Activated T-helper 2 cell treated with anti-CD3 and anti-CD28 coated beads, Interferon-gamma antibody, Interleukin-2, Interleukin-4, amounts not matched to agents 10 μg/mL and 5 μg/mL and 100 μg/mL, durations not matched to agents 14 hours and 24 hours and 36 hours (primary cell): ENCODE results near the gene EPB41L4B. TPM values are rescaled to one million over a fixed set of nuclear protein-coding genes. Genes with fewer than 3 reads are reported as not detected.
A peak's percentile ranks its signal among the peaks of the same experiment; 100 is the strongest.

ENCODE experiments used
- DNase-seq: peaks from one replicate; pipeline ENCODE4 v3.0.0; 2021; ENCODE audit warnings: low spot score
- H3K27ac Mint-ChIP-seq: one replicate; pipeline ENCODE4 v1.8.0; 2021; ENCODE audit warnings: mixed read lengths
- H3K27me3 Mint-ChIP-seq: one replicate; pipeline ENCODE4 v1.8.0; 2021; ENCODE audit warnings: low read depth, mixed read lengths
- H3K36me3 Mint-ChIP-seq: one replicate; pipeline ENCODE4 v1.8.0; 2021; ENCODE audit warnings: low read depth, mixed read lengths
- H3K4me1 Mint-ChIP-seq: one replicate; pipeline ENCODE4 v1.8.0; 2021; ENCODE audit warnings: low read depth, mixed read lengths
- H3K4me3 Mint-ChIP-seq: one replicate; pipeline ENCODE4 v1.8.0; 2021; ENCODE audit warnings: low read depth, mild to moderate bottlenecking, moderate library complexity, mixed read lengths
- H3K9me3 Mint-ChIP-seq: one replicate; pipeline ENCODE4 v1.8.0; 2021; ENCODE audit warnings: mixed read lengths
- intact Hi-C: fragments of 100-400 bp; cut with micrococcal nuclease; formaldehyde crosslinking; loops from one replicate; pipeline ENCODE4 v1.15.1; 2023
- total RNA-seq: library from RNA; stranded (reverse); gene quantifications from 2 replicates; pipeline ENCODE4 v1.2.3, GENCODE V29; 2022

EPB41L4B gene
- total RNA-seq, 1 donor from 2014 or later: 1.6 TPM

- H3K9me3 Mint-ChIP-seq: no peaks in the 10 kb centered on the region
- intact Hi-C loops: no loop called here
- H3K4me1 Mint-ChIP-seq: no peaks in the 10 kb centered on the region
Observed at GRCh38 chr9:109253241-109253636, 67.6 kb downstream of the EPB41L4B start.

DNA sequence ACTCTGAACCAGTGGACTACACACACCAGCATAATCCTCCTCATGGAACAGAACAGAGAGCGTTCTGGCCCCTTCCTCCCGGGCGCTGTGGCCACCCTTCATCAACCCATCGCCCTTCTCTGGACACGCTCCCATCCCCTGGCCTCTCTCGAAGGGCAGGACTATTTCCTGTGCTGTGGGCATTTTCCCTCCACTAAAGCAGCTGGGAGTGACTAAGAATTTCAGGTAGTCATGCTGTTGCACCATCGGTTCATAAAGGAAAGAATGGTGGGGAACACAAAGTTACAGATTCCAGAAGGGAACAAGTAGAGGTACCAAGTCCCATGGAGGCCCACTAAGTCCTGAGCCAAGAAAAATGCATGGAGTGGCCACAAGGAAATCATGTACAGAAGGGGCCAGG lies 68.6 kb downstream of the EPB41L4B start:
- Mint-ChIP-seq H3K4me3 (no peak overlapping the region), H3K27me3 (peaks cover 5% of the 10 kb centered on the region), H3K9me3 (no peaks in the 10 kb centered on the region), H3K4me1 (no peaks in the 10 kb centered on the region), H3K27ac (no peak overlapping the region), H3K36me3 (no peaks in the 10 kb centered on the region)
- no peak for DNase-seq
- intact Hi-C loops: no loop called here

More at GRCh38 chr9:109253241-109253636, 67.6 kb downstream of the EPB41L4B start:
- DNase-seq: no peak
- no peak overlapping the region for H3K27ac Mint-ChIP-seq
- H3K27me3 Mint-ChIP-seq: peaks cover 9% of the 10 kb centered on the region
- H3K36me3 Mint-ChIP-seq: no peaks in the 10 kb centered on the region
- H3K4me3 Mint-ChIP-seq: no peak overlapping the region

DNA sequence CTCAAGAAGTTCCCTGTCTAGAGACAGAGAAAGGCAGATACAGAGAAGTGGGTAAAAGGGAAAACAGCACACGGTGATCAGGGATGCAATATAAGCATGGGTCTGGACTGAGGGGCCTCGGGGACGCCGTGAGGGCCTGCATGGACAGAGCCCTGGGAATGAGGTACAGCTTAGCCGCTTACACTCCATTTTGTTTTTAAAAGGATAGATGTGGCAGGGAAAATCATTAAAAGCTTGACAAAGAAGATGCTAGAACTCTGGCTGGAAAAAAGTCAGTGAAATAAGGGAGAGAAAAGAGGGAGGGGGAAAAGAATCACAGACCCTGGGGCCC lies 69.1 kb downstream of the EPB41L4B start:
- Mint-ChIP-seq H3K27ac (no peak overlapping the region), H3K4me1 (no peaks in the 10 kb centered on the region), H3K4me3 (no peak overlapping the region), H3K36me3 (no peaks in the 10 kb centered on the region), H3K9me3 (no peaks in the 10 kb centered on the region), H3K27me3 (peaks cover under 1% of the 10 kb centered on the region)
- intact Hi-C loops: no loop called here
- no peak for DNase-seq

GRCh38 chr9:109251080-109251775 lies 69.6 kb downstream of the EPB41L4B start:
- no peaks in the 10 kb centered on the region for H3K4me1 Mint-ChIP-seq
- no peaks in the 10 kb centered on the region for H3K36me3 Mint-ChIP-seq
- H3K4me3 Mint-ChIP-seq: no peak overlapping the region
- no peak overlapping the region for H3K27ac Mint-ChIP-seq
- H3K9me3 Mint-ChIP-seq: no peaks in the 10 kb centered on the region
- no peak for DNase-seq
- intact Hi-C loops: no loop called here
- H3K27me3 Mint-ChIP-seq: no peaks in the 10 kb centered on the region

DNA sequence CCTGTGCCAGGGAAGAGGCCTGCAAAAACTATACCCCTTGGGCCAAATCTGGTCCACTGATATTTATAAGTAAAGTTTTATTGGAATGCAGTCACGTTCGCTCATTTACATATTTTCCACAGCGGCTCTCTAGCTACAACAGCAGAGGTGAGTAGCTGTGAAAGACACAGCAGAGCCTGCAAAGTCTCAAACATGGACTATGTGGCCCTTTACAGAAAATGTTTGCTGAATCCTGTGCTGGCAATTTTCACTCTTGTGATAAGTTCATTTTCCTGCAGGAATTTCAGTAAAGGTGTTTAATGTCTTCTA lies 70.1 kb downstream of the EPB41L4B start:
- no peak for DNase-seq
- no peaks in the 10 kb centered on the region for H3K4me1 Mint-ChIP-seq
- no peaks in the 10 kb centered on the region for H3K9me3 Mint-ChIP-seq
- intact Hi-C loops: no loop called here
- no peak overlapping the region for H3K4me3 Mint-ChIP-seq
- H3K27ac Mint-ChIP-seq: no peak overlapping the region
- H3K27me3 Mint-ChIP-seq: no peaks in the 10 kb centered on the region
- H3K36me3 Mint-ChIP-seq: no peaks in the 10 kb centered on the region

GRCh38 chr9:109250311-109250741 lies 70.5 kb downstream of the EPB41L4B start:
- intact Hi-C loops: no loop called here
- Mint-ChIP-seq H3K36me3 (no peaks in the 10 kb centered on the region), H3K4me1 (no peaks in the 10 kb centered on the region), H3K9me3 (no peaks in the 10 kb centered on the region), H3K27ac (no peak overlapping the region), H3K4me3 (no peak overlapping the region), H3K27me3 (no peaks in the 10 kb centered on the region)
- no peak for DNase-seq

DNA sequence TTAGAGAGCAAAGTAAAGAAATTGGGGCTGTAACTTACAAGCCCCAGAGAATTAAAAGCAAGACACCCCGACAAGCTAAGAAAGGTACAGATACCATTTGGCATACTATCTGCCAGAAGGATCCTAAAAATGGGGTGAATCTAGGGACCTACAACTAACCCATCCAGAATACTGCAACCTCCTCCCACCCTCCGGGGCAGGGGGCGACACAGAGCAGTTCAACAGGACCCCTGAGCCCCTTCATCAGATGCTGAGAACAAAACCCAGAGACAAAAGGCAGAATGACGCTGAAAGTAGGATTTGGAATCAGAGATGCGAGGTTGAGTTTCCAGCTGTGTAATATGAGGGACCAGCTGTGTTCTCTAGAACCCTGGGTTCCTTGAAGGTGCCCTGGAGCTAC lies 71.2 kb downstream of the EPB41L4B start:
- H3K27me3 Mint-ChIP-seq: no peaks in the 10 kb centered on the region
- no peak for DNase-seq
- no peak overlapping the region for H3K4me3 Mint-ChIP-seq
- no peaks in the 10 kb centered on the region for H3K4me1 Mint-ChIP-seq
- H3K27ac Mint-ChIP-seq: no peak overlapping the region
- no peaks in the 10 kb centered on the region for H3K36me3 Mint-ChIP-seq
- intact Hi-C loops: no loop called here
- no peaks in the 10 kb centered on the region for H3K9me3 Mint-ChIP-seq

DNA sequence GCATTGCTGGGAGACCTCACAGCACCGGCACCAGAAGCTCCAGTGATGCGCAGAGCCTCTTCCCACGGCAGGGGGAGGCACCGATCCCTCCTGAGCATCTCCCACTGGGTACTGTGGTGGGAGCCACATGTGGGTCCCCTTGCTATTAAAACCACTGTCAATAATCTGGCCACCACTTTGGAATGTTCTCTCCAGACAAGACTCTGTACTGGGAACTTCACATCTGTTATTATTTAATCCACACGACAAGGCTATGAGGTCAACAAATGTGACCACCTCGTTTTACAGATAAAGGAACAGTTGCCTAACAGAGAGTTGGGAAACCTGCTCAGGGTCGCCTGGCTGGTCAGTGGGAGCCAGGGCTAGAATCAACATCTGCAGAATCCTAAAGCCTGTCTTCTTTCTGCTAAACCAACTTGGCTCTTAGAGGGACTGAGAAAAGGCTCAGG lies 72.7 kb downstream of the EPB41L4B start:
- no peak for DNase-seq
- no peak overlapping the region for H3K4me3 Mint-ChIP-seq
- H3K27me3 Mint-ChIP-seq: peaks cover 10% of the 10 kb centered on the region
- no peaks in the 10 kb centered on the region for H3K4me1 Mint-ChIP-seq
- H3K9me3 Mint-ChIP-seq: no peaks in the 10 kb centered on the region
- no peaks in the 10 kb centered on the region for H3K36me3 Mint-ChIP-seq
- intact Hi-C loops: no loop called here
- H3K27ac Mint-ChIP-seq: no peak overlapping the region

GRCh38 chr9:109247228-109247627 lies 73.6 kb downstream of the EPB41L4B start:
- Mint-ChIP-seq H3K4me3 (no peak overlapping the region), H3K27me3 (peaks cover 12% of the 10 kb centered on the region), H3K36me3 (no peaks in the 10 kb centered on the region), H3K9me3 (no peaks in the 10 kb centered on the region), H3K27ac (no peak overlapping the region), H3K4me1 (no peaks in the 10 kb centered on the region)
- intact Hi-C loops: no loop called here
- DNase-seq: no peak

GRCh38 chr9:109246533-109246932 lies 74.3 kb downstream of the EPB41L4B start:
- Mint-ChIP-seq H3K4me3 (no peak overlapping the region), H3K27ac (no peak overlapping the region), H3K27me3 (peaks cover 13% of the 10 kb centered on the region), H3K4me1 (no peaks in the 10 kb centered on the region), H3K36me3 (no peaks in the 10 kb centered on the region), H3K9me3 (no peaks in the 10 kb centered on the region)
- intact Hi-C loops: no loop called here
- DNase-seq: no peak

DNA sequence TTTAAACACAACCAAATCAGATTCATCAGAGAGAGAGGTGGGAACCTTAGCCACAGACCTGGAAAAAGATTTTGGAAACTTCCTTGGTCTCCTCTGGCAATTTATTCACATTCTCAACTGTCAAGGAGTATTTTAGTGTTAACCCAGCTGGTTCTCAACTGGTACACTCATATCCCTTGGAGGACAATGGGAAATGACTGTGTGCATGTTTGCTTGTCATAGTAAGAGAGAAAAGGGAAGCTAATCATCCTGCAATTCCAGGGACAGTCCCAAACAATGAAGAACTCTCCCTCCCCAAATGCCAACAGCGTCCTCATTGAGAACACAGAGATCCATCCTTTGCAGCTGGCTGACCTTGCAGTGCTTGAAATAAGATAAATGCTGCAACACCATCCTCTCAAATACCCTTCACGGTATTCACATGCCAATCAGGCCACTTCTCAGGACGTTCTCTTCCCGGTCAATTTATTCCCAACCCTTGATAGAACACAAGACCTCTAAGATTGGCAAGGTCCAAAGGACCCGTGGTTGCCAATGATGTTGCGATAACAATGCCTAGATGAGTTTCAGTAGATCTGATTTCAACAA lies 75.5 kb downstream of the EPB41L4B start:
- H3K27me3 Mint-ChIP-seq: peaks cover 17% of the 10 kb centered on the region
- intact Hi-C loops: loop anchor here (2.0 kb wide), 1 partner anchor 167 kb away; no protein-coding TSS in a partner anchor

DNA sequence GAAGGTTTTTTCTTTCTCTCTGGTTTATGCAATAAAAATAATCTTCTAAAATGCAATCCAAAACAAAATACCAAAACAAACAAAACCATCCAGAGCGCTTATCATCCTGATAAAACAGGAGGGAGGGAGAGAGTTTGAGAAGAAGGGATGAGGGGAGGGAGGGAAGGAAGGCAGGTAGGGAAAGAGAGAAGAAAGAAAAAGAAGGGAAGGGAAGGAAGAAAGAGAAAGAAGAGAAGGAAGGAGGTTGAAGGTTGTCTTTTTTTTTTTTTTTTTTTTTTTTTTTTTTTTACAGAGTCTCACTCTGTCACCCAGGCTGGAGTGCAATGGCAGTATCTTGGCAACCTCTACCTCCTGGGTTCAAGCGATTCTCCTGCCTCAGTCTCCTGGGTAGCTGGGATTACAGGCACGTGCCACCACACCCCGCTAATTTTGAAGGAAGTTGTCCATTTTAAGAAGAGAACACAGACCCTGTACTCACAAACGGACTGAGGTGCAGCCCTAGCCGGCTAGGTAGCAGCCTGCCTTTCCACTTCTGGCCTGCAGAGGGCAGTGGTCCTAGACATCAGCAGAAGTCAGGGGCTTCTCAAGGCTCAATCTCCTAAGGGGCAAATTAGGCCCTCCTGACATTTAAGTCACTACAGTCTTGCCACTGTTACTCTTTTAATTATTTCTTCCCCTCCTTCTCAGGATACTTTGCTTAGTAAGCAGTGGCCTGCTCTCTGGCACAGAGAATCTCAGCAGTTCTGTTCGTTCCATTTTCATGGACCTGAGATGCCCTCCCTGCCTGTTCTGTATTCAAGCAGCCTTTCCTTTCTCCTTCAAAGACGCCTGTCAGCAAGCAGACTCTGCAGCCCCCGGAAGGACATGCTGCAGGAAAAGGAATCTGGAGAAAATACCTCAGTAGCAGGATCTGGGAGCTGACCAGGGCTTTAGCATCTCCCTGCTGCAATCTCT lies 76.4 kb downstream of the EPB41L4B start:
- Mint-ChIP-seq H3K27me3 (peaks cover 20% of the 10 kb centered on the region), H3K27ac (no peak overlapping the region), H3K4me3 (no peak overlapping the region), H3K9me3 (no peaks in the 10 kb centered on the region), H3K4me1 (no peaks in the 10 kb centered on the region), H3K36me3 (no peaks in the 10 kb centered on the region)
- intact Hi-C loops: loop anchor here (1.0 to 5.0 kb wide), 5 partner anchors 77 to 273 kb away; partner anchors contain the start of gene EPB41L4B
- DNase-seq: peak; percentile 50

More for the DNA sequence above, 75.5 kb downstream of the EPB41L4B start:
- Mint-ChIP-seq H3K36me3 (no peaks in the 10 kb centered on the region), H3K4me3 (no peak overlapping the region), H3K27ac (no peak overlapping the region), H3K9me3 (no peaks in the 10 kb centered on the region), H3K4me1 (no peaks in the 10 kb centered on the region)
- no peak for DNase-seq

DNA sequence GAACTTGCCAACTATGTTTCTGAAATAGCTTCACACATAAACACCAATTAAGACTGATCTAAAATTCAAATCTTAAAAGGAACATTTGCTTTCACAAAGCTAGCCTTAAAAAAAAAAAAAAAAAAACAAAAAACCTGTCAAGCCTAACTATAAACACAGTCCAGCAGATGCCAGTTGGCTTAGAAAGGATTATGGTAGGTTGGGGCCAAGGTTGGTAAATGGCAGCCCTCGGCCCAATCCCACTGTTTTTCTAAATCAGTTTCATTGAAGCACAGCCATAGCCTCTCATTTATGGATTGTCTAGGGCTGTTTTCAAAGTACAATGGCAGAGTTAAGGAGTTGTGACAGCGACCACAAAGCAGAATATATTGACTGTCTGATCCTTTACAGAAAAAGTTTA lies 78.1 kb downstream of the EPB41L4B start:
- DNase-seq: no peak
- Mint-ChIP-seq H3K36me3 (no peaks in the 10 kb centered on the region), H3K4me1 (no peaks in the 10 kb centered on the region), H3K9me3 (no peaks in the 10 kb centered on the region), H3K4me3 (no peak overlapping the region), H3K27ac (no peak overlapping the region), H3K27me3 (peaks cover 22% of the 10 kb centered on the region)
- intact Hi-C loops: loop anchor here (5.0 kb wide), 1 partner anchor 275 kb away; no protein-coding TSS in a partner anchor
